Measurements from ENCODE around the gene KCNE1. TPM values are rescaled to one million over a fixed set of nuclear protein-coding genes. Genes with fewer than 3 reads are reported as not detected.

KCNE1 gene
- not detected in 5 replicates for total RNA-seq (2022; extraction: Qiagen RNA extraction; ENCODE audit: low read depth)

DNA sequence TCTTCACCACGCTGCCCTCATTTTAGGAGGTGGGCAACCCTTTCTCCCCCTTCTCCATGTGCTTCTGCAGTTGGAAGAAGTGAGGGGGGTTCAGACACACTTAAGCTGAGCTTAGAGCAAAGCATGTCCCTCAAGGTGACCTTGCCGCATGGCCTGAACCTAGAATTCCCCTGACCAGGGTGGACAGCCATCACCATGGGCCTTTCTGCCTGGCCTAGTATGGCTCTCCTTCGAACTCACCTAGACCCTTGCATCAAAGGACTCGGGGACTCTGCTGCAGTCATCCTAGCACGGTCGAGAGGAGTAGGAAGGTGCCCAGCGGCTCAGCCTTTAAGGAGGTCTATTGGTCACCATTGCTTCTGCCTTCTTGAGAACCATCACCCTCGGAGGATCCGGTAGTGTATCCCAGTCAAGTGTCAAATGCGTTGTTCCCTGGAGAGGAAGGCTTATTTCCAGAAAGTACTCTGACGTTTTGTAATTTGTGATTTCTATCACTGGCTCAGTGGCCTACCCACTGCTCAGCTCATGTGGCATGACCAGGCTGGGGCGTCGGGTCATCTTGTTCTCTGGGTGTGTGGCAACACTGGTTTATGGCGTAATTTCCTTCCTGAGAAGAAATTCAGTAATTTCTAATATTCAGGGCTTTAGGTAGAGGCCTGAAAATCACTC, at the start of gene KCNE1:
Gene KCNE1, minus strand, starts transcription at position 424 of the 669 bp plus-strand sequence. CDS start 62,576 bp downstream, outside the sequence.

GRCh38 chr21:34423805-34424204, 88.2 kb downstream of the KCNE1 start, which contains the start of gene SMIM34:
SMIM34 (minus strand) TSS chr21:34423951; CDS start chr21:34423839, 112 bp downstream.

Other genes starting within 250 kb of the KCNE1 start
- gene KCNE2, start 148.2 kb downstream of the KCNE1 start, total RNA-seq (2022; extraction: Qiagen RNA extraction; ENCODE audit: low read depth): not detected in 5 replicates
- gene SMIM11, start 136.7 kb downstream of the KCNE1 start, total RNA-seq (2022; extraction: Qiagen RNA extraction; ENCODE audit: low read depth): 4.4 to 19.3 TPM (median 9.8 TPM) in 5 replicates
- not detected in 5 replicates for gene SMIM34, start 88.3 kb downstream of the KCNE1 start, total RNA-seq (2022; extraction: Qiagen RNA extraction; ENCODE audit: low read depth)
- gene RCAN1, start 102.9 kb upstream of the KCNE1 start, total RNA-seq (2022; extraction: Qiagen RNA extraction; ENCODE audit: low read depth): 7.4 to 12.4 TPM (median 11.3 TPM) in 5 replicates
- gene CLIC6, start 156.8 kb upstream of the KCNE1 start, total RNA-seq (2022; extraction: Qiagen RNA extraction; ENCODE audit: low read depth): 0.05 to 0.09 TPM in 2 of 5 replicates, not detected in the others

All from A549 treated with RU486 at 1 μM for 4 hours (cell line).